HCT116 (cell line): ENCODE results near the gene SEC22A. TPM values are rescaled to one million over a fixed set of nuclear protein-coding genes. Genes with fewer than 3 reads are reported as not detected.

Source experiments
- ATAC-seq: fragments of 200-7000 bp; cut with Tn5 transposase; 2 replicates; pipeline ENCODE4 v1.9.1; 2020; ENCODE audit warnings: mild to moderate bottlenecking, moderate library complexity
- BruUV-seq: library from RNA; stranded (reverse); fragments of 400-500 nt; replicated peaks from 2 replicates; lab custom pipeline; 2021; lab: Mats Ljungman, UMichigan
- CTCF ChIA-PET: fragments of 300-600 bp; sonication (Branson Sonifier 250); formaldehyde crosslinking; loops from one replicate; lab custom pipeline; 2021; ENCODE audit warnings: antibody characterized with exemption; lab: Charles Lee
- POLR2A ChIA-PET: fragments of 300-600, 350-600 bp; sonication (Branson Sonifier 250); formaldehyde crosslinking; loops from one replicate; lab custom pipeline; 2021; ENCODE audit warnings: antibody characterized with exemption; lab: Charles Lee
- RAD21 ChIA-PET, 2 experiments: fragments of 300-600 bp; sonication (Branson Sonifier 250); formaldehyde crosslinking; loops; one replicate each; lab custom pipeline; 2023; ENCODE audit warnings: low total read pairs in 2 of 2; ENCODE audit not compliant: uncharacterized antibody in 2 of 2, unreplicated experiment in 2 of 2, low non-redundant PET in 1 of 2; lab: Charles Lee
- DNase-seq: peaks from one replicate; pipeline ENCODE4 v3.0.0-alpha.2; 2010; ENCODE audit warnings: low read depth, low spot score
- H2AFZ ChIP-seq: fragments of 200-600 bp; shearing (Covaris generic), sonication (generic); 2 replicates; pipeline ENCODE4 v1.6.1; 2017; ENCODE audit warnings: low read depth, mixed run types, mixed read lengths, antibody characterized with exemption, low read length; ENCODE audit not compliant: poor library complexity, severe bottlenecking
- H3K27ac ChIP-seq: 2 replicates; pipeline ENCODE4 v1.5.1; 2012; ENCODE audit warnings: low read depth, low read length
- H3K27me3 ChIP-seq: fragments of 200-600 bp; sonication (generic); 2 replicates; pipeline ENCODE4 v1.6.1; 2016; ENCODE audit warnings: mixed run types, low read length, mixed read lengths; ENCODE audit not compliant: insufficient read depth
- H3K36me3 ChIP-seq, 2 experiments: fragments of 200-500 bp in 1 of 2; fragments of 200-600 bp in 1 of 2; sonication (Bioruptor generic) in 1 of 2; sonication (generic) in 1 of 2; 2 replicates each; pipeline versions ENCODE4 v1.5.1 to v1.6.1; 2014 to 2016; ENCODE audit warnings: low read length in 2 of 2, inconsistent platforms in 1 of 2, mixed read lengths in 1 of 2, mixed run types in 1 of 2; ENCODE audit not compliant: insufficient read depth in 2 of 2, control insufficient read depth in 1 of 2
- H3K4me1 ChIP-seq, 2 experiments: fragments of 200-600 bp in 1 of 2; sonication (generic) in 1 of 2; 2 replicates each; pipeline versions ENCODE4 v1.5.1 to v1.6.1; 2012 to 2017; ENCODE audit warnings: low read length in 2 of 2, inconsistent platforms in 1 of 2, mild to moderate bottlenecking in 1 of 2, mixed read lengths in 1 of 2, mixed run types in 1 of 2, moderate library complexity in 1 of 2; ENCODE audit not compliant: insufficient read depth in 2 of 2, control insufficient read depth in 1 of 2
- H3K4me2 ChIP-seq: fragments of 200-600 bp; sonication (generic); 2 replicates; pipeline ENCODE4 v1.6.1; 2017; ENCODE audit warnings: mixed run types, low read length, mixed read lengths
- H3K4me3 ChIP-seq, 2 experiments: fragments of 200-600 bp in 1 of 2; sonication (generic) in 1 of 2; replicated peaks in 1 of 2; 2 replicates each; pipeline ENCODE4 v1.5.1; 2011 to 2016; ENCODE audit warnings: low read length in 2 of 2, control low read depth in 1 of 2, low read depth in 1 of 2, mild to moderate bottlenecking in 1 of 2, mixed read lengths in 1 of 2, mixed run types in 1 of 2
- H3K79me2 ChIP-seq: fragments of 200-600 bp; sonication (generic); 2 replicates; pipeline ENCODE4 v1.6.1; 2017; ENCODE audit warnings: mild to moderate bottlenecking, mixed run types, low read length, moderate library complexity, mixed read lengths; ENCODE audit not compliant: insufficient read depth
- H3K9ac ChIP-seq: fragments of 200-600 bp; sonication (generic); 2 replicates; pipeline ENCODE4 v1.6.1; 2016; ENCODE audit warnings: low read length, mixed read lengths
- H3K9me2 ChIP-seq: fragments of 200-600 bp; sonication (generic), shearing (Covaris generic); 2 replicates; pipeline ENCODE4 v1.6.1; 2017; ENCODE audit warnings: mixed run types, mild to moderate bottlenecking, moderate library complexity; ENCODE audit not compliant: insufficient read depth
- H3K9me3 ChIP-seq, 2 experiments: fragments of 200-500 bp in 1 of 2; fragments of 200-600 bp in 1 of 2; sonication (Bioruptor generic) in 1 of 2; sonication (generic) in 1 of 2; 2 replicates each; pipeline ENCODE4 v1.6.1; 2014 to 2017; ENCODE audit warnings: low read length in 2 of 2, mixed read lengths in 2 of 2, inconsistent platforms in 1 of 2, low read depth in 1 of 2, mild to moderate bottlenecking in 1 of 2, mixed run types in 1 of 2, moderate library complexity in 1 of 2; ENCODE audit not compliant: control insufficient read depth in 1 of 2, insufficient read depth in 1 of 2
- H4K20me1 ChIP-seq: fragments of 200-600 bp; sonication (generic), shearing (Covaris generic); 2 replicates; pipeline ENCODE4 v1.6.1; 2017; ENCODE audit warnings: mixed run types, mild to moderate bottlenecking, moderate library complexity; ENCODE audit not compliant: insufficient read depth
- CTCF ChIP-seq, 3 experiments: fragments of 200-600 bp in 1 of 3; sonication (generic) in 1 of 3; IDR thresholded peaks in 2 of 3; conservative IDR thresholded peaks in 1 of 3; 2 replicates each; pipeline ENCODE4 v1.5.1; 2012 to 2017; ENCODE audit warnings: low read depth in 2 of 3, low read length in 2 of 3, antibody characterized with exemption in 1 of 3, borderline replicate concordance in 1 of 3, control low read depth in 1 of 3, mild to moderate bottlenecking in 1 of 3, mixed read lengths in 1 of 3, mixed run types in 1 of 3, moderate library complexity in 1 of 3; ENCODE audit not compliant: insufficient read depth in 1 of 3
- ELF1 ChIP-seq: IDR thresholded peaks from 2 replicates; pipeline ENCODE4 v1.6.1; 2012; ENCODE audit warnings: low read depth, borderline replicate concordance
- FOSL1 ChIP-seq: IDR thresholded peaks from 2 replicates; pipeline ENCODE4 v1.6.1; 2012; ENCODE audit warnings: low read depth
- MAX ChIP-seq: IDR thresholded peaks from 2 replicates; pipeline ENCODE4 v1.6.1; 2012
- RAD21 ChIP-seq: IDR thresholded peaks from 2 replicates; pipeline ENCODE4 v1.6.1; 2012; ENCODE audit warnings: low read depth, mild to moderate bottlenecking
- intact Hi-C: fragments of 100-400 bp; cut with micrococcal nuclease; formaldehyde crosslinking; loops from 2 replicates; pipeline ENCODE4 v1.10.0; 2022
- total RNA-seq: library from RNA; stranded (reverse); gene quantifications from one replicate; pipeline ENCODE4 v1.2.1, GENCODE V29; 2021; ENCODE audit not compliant: unreplicated experiment

SEC22A gene
- total RNA-seq, 1 experiment from 2014 or later = 10.6 TPM

- H3K9ac ChIP-seq = no peak overlapping the region
- no TSS peak for BruUV-seq
- TF ChIP-seq ELF1 (no peak), CTCF (IDR thresholded peaks at IDR 0.05 in 2 of 3, conservative IDR thresholded peaks at IDR 0.05 in 1 of 3; ENCODE audit: borderline replicate concordance in 1 of 3, insufficient read depth in 1 of 3, low read depth in 2 of 3, low read length in 2 of 3) (peak in 2 of 3 experiments; percentile 5 to 12; a peak in 1 of 6 replicates), RAD21 (peak; percentile 28; the same call in 1 of the 2 replicates)
- H3K4me1 ChIP-seq = no peaks in the 10 kb centered on the region
- H3K4me2 ChIP-seq = no peak overlapping the region
- H3K36me3 ChIP-seq = no peaks in the 10 kb centered on the region
- H4K20me1 ChIP-seq = no peaks in the 10 kb centered on the region
- no peaks in the 10 kb centered on the region for H3K9me2 ChIP-seq
- H3K79me2 ChIP-seq = no peaks in the 10 kb centered on the region
- RAD21 ChIA-PET = no interaction called here
- DNase-seq (no peak), ATAC-seq (peak; percentile 23; the same call in 1 of the 2 replicates)
- peaks cover 17% of the 10 kb centered on the region; the same call in 1 of the 2 replicates for H3K27me3 ChIP-seq
- CTCF ChIA-PET = no interaction called here
- no peak overlapping the region for H2AFZ ChIP-seq
- no peaks in the 10 kb centered on the region for H3K9me3 ChIP-seq
- POLR2A ChIA-PET = no interaction called here
- no peak overlapping the region for H3K27ac ChIP-seq
- intact Hi-C loops = no loop called here
- H3K4me3 ChIP-seq = no peak overlapping the region
These were observed 94.1 kb downstream of the SEC22A start for GRCh38 chr3:123295901-123296250.

- no peak for DNase-seq
- H3K4me2 ChIP-seq = no peak overlapping the region
- H3K9me3 ChIP-seq = no peaks in the 10 kb centered on the region
- TF ChIP-seq MAX (no peak), FOSL1 (no peak)
- H3K9me2 ChIP-seq = no peaks in the 10 kb centered on the region
- no peak overlapping the region for H3K27ac ChIP-seq
- peaks cover 16% of the 10 kb centered on the region; the same call in 1 of the 2 replicates for H3K27me3 ChIP-seq
- no peak overlapping the region for H3K4me3 ChIP-seq
- no peak for ATAC-seq
- BruUV-seq = no TSS peak
- H4K20me1 ChIP-seq = no peaks in the 10 kb centered on the region
- POLR2A ChIA-PET = no interaction called here
- no peaks in the 10 kb centered on the region for H3K4me1 ChIP-seq
- CTCF ChIA-PET = no interaction called here
- no peak overlapping the region for H2AFZ ChIP-seq
- no peaks in the 10 kb centered on the region for H3K79me2 ChIP-seq
- intact Hi-C loops = no loop called here
- no peak overlapping the region for H3K9ac ChIP-seq
- H3K36me3 ChIP-seq = no peaks in the 10 kb centered on the region
- RAD21 ChIA-PET = no interaction called here
These were observed 94.5 kb downstream of the SEC22A start for GRCh38 chr3:123296261-123296660.
